Neuronal stem cell (in vitro differentiated cells): ENCODE results near the gene LAMA5.

Experiments
- DNase-seq: peaks from one replicate; pipeline ENCODE4 v3.0.0-alpha.2; 2013; ENCODE audit warnings: low spot score
- H2AFZ ChIP-seq: one replicate; pipeline ENCODE4 v1.6.1; 2013; ENCODE audit warnings: mild to moderate bottlenecking, low read length, inconsistent platforms
- H2AK5ac ChIP-seq: 2 replicates; pipeline ENCODE4 v1.6.1; 2013; ENCODE audit warnings: low read depth, mild to moderate bottlenecking, inconsistent platforms, low read length, moderate library complexity, mixed read lengths
- H2BK120ac ChIP-seq: 2 replicates; pipeline ENCODE4 v1.6.1; 2013; ENCODE audit warnings: low read depth, mild to moderate bottlenecking, inconsistent platforms, low read length, moderate library complexity, mixed read lengths
- H2BK12ac ChIP-seq: one replicate; pipeline ENCODE4 v1.6.1; 2013; ENCODE audit warnings: low read length, inconsistent platforms
- H2BK15ac ChIP-seq: 2 replicates; pipeline ENCODE4 v1.6.1; 2013; ENCODE audit warnings: mild to moderate bottlenecking, low read length, inconsistent platforms, mixed read lengths
- H2BK5ac ChIP-seq: one replicate; pipeline ENCODE4 v1.6.1; 2013; ENCODE audit warnings: inconsistent platforms, mild to moderate bottlenecking, low read length, moderate library complexity
- H3K14ac ChIP-seq: one replicate; pipeline ENCODE4 v1.6.1; 2013; ENCODE audit warnings: low read length, inconsistent platforms
- H3K18ac ChIP-seq: 2 replicates; pipeline ENCODE4 v1.6.1; 2013; ENCODE audit warnings: low read length, inconsistent platforms
- H3K23ac ChIP-seq: 2 replicates; pipeline ENCODE4 v1.6.1; 2013; ENCODE audit warnings: low read depth, mild to moderate bottlenecking, mixed read lengths, low read length, inconsistent platforms; ENCODE audit not compliant: poor library complexity
- H3K27ac ChIP-seq: replicated peaks from 3 replicates; pipeline ENCODE4 v1.5.1; 2013; ENCODE audit warnings: low read length, inconsistent platforms
- H3K27me3 ChIP-seq, 3 experiments: 2 replicates each; pipeline ENCODE4 v1.6.1; 2013; ENCODE audit warnings: low read length in 3 of 3, mild to moderate bottlenecking in 2 of 3, inconsistent platforms in 1 of 3, low read depth in 1 of 3, mixed read lengths in 1 of 3, moderate library complexity in 1 of 3; ENCODE audit not compliant: control insufficient read depth in 3 of 3, insufficient read depth in 3 of 3
- H3K36me3 ChIP-seq, 2 donors: replicated peaks in 1 of 2; 2 replicates each; pipeline ENCODE4 v1.6.1; 2013; ENCODE audit warnings: low read length in 2 of 2; ENCODE audit not compliant: control insufficient read depth in 2 of 2, insufficient read depth in 2 of 2
- H3K4ac ChIP-seq: 2 replicates; pipeline ENCODE4 v1.6.1; 2013; ENCODE audit warnings: inconsistent platforms, mild to moderate bottlenecking, low read length, moderate library complexity
- H3K4me1 ChIP-seq, 2 donors: 1 replicate in 1 of 2; 2 replicates in 1 of 2; pipeline ENCODE4 v1.6.1; 2013; ENCODE audit warnings: low read length in 2 of 2, low read depth in 1 of 2; ENCODE audit not compliant: control insufficient read depth in 2 of 2, insufficient read depth in 1 of 2
- H3K4me2 ChIP-seq: one replicate; pipeline ENCODE4 v1.6.1; 2013; ENCODE audit warnings: mild to moderate bottlenecking, low read length, inconsistent platforms; ENCODE audit not compliant: insufficient read depth, poor library complexity, severe bottlenecking
- H3K4me3 ChIP-seq, 2 donors: 2 replicates each; pipeline ENCODE4 v1.5.1; 2013; ENCODE audit warnings: low read length in 2 of 2, mild to moderate bottlenecking in 2 of 2, inconsistent platforms in 1 of 2, moderate library complexity in 1 of 2
- H3K79me1 ChIP-seq: one replicate; pipeline ENCODE4 v1.6.1; 2013; ENCODE audit warnings: low read depth, mild to moderate bottlenecking, inconsistent platforms, low read length, moderate library complexity
- H3K9ac ChIP-seq: one replicate; pipeline ENCODE4 v1.6.1; 2013; ENCODE audit warnings: mild to moderate bottlenecking, low read depth, low read length, inconsistent platforms; ENCODE audit not compliant: poor library complexity
- H3K9me3 ChIP-seq, 2 donors: replicated peaks in 1 of 2; 2 replicates each; pipeline versions ENCODE3 to v1.6.1; 2013; ENCODE audit warnings: low read length in 2 of 2, mild to moderate bottlenecking in 2 of 2, inconsistent platforms in 1 of 2, low read depth in 1 of 2, mixed read lengths in 1 of 2, moderate library complexity in 1 of 2; ENCODE audit not compliant: control insufficient read depth in 2 of 2, insufficient read depth in 1 of 2
- H4K8ac ChIP-seq: one replicate; pipeline ENCODE4 v1.6.1; 2013; ENCODE audit warnings: low read depth, mild to moderate bottlenecking, inconsistent platforms, low read length, moderate library complexity
- H4K91ac ChIP-seq: one replicate; pipeline ENCODE4 v1.6.1; 2013; ENCODE audit warnings: low read length, low read depth, mild to moderate bottlenecking, inconsistent platforms; ENCODE audit not compliant: poor library complexity
- WGBS, 2 donors: extraction: QIAGEN DNeasy Blood & Tissue Kit; methylation state at CpG; one replicate each; pipeline ENCODE4 v1.1.7; 2013; ENCODE audit warnings: missing lambda C conversion rate in 2 of 2, mixed read lengths in 1 of 2; ENCODE audit not compliant: insufficient read length in 2 of 2, insufficient replicate concordance in 1 of 2; ENCODE audit errors: extremely low coverage in 2 of 2; 5-methylcytosine and 5-hydroxymethylcytosine counted together

LAMA5 gene

DNA sequence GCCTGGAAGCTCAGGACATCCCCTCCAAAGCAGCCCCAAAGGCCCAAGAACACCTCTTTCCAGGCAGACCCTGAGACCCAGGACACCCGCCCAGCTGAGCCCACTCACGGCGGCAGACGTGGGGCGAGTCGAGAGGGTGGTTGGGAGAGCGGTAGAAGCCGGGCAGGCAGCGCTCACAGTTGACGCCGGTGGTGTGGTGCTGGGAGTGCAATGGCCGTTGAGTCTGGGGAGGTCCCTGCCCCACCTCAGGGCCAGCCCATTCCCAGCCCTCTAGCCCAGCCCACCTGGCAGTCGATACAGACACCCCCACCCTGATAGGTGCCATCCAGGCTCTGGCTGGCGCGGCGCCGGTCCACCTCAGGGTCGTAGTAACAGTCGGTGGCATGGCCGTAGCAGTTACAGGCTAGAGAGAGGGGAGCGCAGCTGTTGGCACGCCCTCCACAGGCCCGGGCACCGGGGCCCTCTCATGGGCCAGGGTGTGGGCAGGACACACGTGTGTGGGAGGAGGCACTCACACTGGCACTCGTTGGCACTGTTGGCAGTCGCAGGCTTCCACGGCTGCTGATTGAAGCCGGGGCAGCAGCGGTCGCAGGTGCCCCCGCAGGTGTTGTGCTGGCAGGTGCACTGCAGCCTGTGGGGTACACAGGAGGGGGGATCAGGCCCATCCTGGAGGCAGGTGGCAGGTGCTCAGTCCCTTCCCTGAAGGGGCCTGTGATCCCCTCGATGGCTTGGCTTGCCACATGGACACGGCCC is 20.5 kb downstream of the LAMA5 start:
- peaks cover 5% of the 10 kb centered on the region for H3K79me1 ChIP-seq
- H3K4ac ChIP-seq, result no peak overlapping the region
- H4K8ac ChIP-seq, result no peak overlapping the region
- H3K27ac ChIP-seq, result no peak overlapping the region
- no peak overlapping the region for H3K23ac ChIP-seq
- H3K4me2 ChIP-seq, result no peak overlapping the region
- H3K4me3 ChIP-seq, result no peak overlapping the region
- no peak for DNase-seq
- no peak overlapping the region for H2BK5ac ChIP-seq
- H2BK15ac ChIP-seq, result no peak overlapping the region
- H2AFZ ChIP-seq, result no peak overlapping the region
- no peak overlapping the region for H2BK12ac ChIP-seq
- peaks cover 33 to 50% of the 10 kb centered on the region in 2 donors for H3K36me3 ChIP-seq
- no peaks in the 10 kb centered on the region for H3K27me3 ChIP-seq
- WGBS, 2 donors, result no CpG with 5 or more reads among the region's 34 CpGs
- no peak overlapping the region for H3K14ac ChIP-seq
- H2BK120ac ChIP-seq, result peak overlapping the region; percentile 67
- H3K18ac ChIP-seq, result no peak overlapping the region
- no peak overlapping the region for H2AK5ac ChIP-seq
- peaks cover 3 to 6% of the 10 kb centered on the region in 2 donors for H3K9me3 ChIP-seq
- no peak overlapping the region for H4K91ac ChIP-seq
- no peaks in the 10 kb centered on the region for H3K4me1 ChIP-seq
- peak overlapping the region; percentile 12 for H3K9ac ChIP-seq

DNA sequence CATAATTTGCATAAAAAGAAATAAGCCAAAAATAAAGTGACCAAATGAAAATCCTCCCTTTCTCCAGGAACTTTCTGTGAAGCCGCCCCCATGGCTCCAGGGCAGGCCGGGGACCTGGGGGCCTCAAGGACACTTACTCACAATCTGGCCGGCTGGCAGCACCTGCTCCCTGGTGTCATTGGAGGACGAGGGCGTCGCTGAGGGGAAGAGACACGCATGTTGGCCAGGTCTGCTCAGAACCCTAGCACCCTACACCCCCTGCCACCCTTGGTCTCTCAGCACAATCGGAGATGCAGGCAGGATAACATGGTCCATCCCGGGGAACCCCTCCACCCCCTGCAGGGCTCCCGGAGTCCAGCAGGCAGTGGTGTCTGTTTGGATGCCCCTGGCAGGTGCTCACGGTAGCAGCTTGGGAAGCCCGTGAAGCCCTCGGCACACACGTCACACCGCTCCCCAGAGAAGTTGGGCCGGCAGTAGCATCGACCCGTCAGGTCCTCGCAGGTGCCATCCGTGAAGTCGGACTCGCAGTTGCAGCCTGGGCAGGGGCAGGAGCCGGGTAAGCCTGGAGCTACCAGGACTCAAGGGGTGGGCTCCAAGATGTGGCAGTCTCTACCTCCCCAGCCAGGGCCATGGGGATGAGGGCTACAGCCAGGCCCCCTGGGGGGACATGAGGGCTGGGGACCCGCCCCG is 21.3 kb downstream of the LAMA5 start:
- H2AK5ac ChIP-seq, result peak overlapping the region; percentile 37
- no CpG with 5 or more reads among the region's 25 CpGs for WGBS, 2 donors
- H2AFZ ChIP-seq, result no peak overlapping the region
- peak overlapping the region; percentile 17 for H4K8ac ChIP-seq
- H3K4me3 ChIP-seq, result no peak overlapping the region
- H2BK5ac ChIP-seq, result no peak overlapping the region
- H3K23ac ChIP-seq, result no peak overlapping the region
- no peak for DNase-seq
- no peak overlapping the region for H2BK120ac ChIP-seq
- no peaks in the 10 kb centered on the region for H3K4me1 ChIP-seq
- no peak overlapping the region for H3K18ac ChIP-seq
- no peak overlapping the region for H2BK12ac ChIP-seq
- peaks cover 3 to 6% of the 10 kb centered on the region in 2 donors for H3K9me3 ChIP-seq
- no peak overlapping the region for H2BK15ac ChIP-seq
- H3K9ac ChIP-seq, result peak overlapping the region; percentile 60
- peaks cover 32 to 48% of the 10 kb centered on the region in 2 donors for H3K36me3 ChIP-seq
- H3K27ac ChIP-seq, result no peak overlapping the region
- H3K79me1 ChIP-seq, result peaks cover 3% of the 10 kb centered on the region
- H3K4ac ChIP-seq, result no peak overlapping the region
- no peaks in the 10 kb centered on the region for H3K27me3 ChIP-seq
- H3K4me2 ChIP-seq, result no peak overlapping the region
- no peak overlapping the region for H3K14ac ChIP-seq
- no peak overlapping the region for H4K91ac ChIP-seq

DNA sequence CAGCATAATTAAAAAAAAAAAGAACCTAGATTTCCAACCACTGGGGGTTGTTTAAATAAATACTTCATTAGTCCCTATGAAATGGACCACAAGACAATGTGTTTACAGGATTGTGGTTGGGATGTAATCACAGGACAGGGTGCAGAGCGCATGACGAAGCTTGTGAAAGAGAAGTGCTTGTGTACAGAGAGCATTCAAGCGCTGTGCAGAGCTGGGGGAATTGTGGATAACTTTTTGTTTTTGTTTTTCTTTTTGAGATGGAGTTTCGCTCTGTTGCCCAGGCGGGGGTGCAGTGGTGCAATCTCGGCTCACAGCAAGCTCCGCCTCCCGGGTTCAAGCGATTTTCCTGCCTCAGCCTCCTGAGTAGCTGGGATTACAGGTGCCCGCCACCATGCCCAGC is 22.3 kb downstream of the LAMA5 start:
- no peak overlapping the region for H4K8ac ChIP-seq
- H3K4me2 ChIP-seq, result no peak overlapping the region
- no peaks in the 10 kb centered on the region for H3K4me1 ChIP-seq
- H2BK120ac ChIP-seq, result no peak overlapping the region
- peaks cover 1% of the 10 kb centered on the region for H3K79me1 ChIP-seq
- H3K36me3 ChIP-seq, result peaks cover 26 to 47% of the 10 kb centered on the region in 2 donors
- H3K27me3 ChIP-seq, result no peaks in the 10 kb centered on the region
- no peak overlapping the region for H3K9ac ChIP-seq
- peaks cover 2 to 3% of the 10 kb centered on the region in 2 donors for H3K9me3 ChIP-seq
- H2BK12ac ChIP-seq, result no peak overlapping the region
- no peak overlapping the region for H3K27ac ChIP-seq
- DNase-seq, result no peak
- H3K4ac ChIP-seq, result no peak overlapping the region
- no peak overlapping the region for H3K14ac ChIP-seq
- no peak overlapping the region for H4K91ac ChIP-seq
- H2AFZ ChIP-seq, result no peak overlapping the region
- no peak overlapping the region for H2BK15ac ChIP-seq
- no peak overlapping the region for H2AK5ac ChIP-seq
- H2BK5ac ChIP-seq, result no peak overlapping the region
- no peak overlapping the region for H3K18ac ChIP-seq
- no peak overlapping the region for H3K4me3 ChIP-seq
- H3K23ac ChIP-seq, result no peak overlapping the region
- no CpG with 5 or more reads among the region's 10 CpGs for WGBS, 2 donors

DNA sequence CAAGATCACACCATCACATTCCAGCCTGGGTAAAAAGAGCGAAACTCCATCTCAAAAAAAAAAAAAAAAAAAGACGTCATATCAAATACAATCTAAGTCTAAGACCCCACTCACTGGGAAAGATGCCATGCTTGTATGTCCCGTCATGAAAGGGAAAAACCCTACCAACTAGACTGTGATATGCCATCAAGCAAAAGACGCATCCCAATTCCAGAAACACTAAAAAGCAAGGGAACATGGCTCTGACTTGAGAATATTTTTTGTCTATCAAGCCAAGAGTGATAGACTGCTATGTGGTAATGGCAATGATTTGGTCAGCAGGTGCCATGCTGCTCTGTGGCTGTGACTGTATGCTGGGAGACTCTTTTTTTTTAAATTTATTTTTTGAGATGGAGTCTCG is 23.0 kb downstream of the LAMA5 start:
- no peaks in the 10 kb centered on the region for H3K27me3 ChIP-seq
- no CpG with 5 or more reads among the region's 5 CpGs for WGBS, 2 donors
- H3K4me3 ChIP-seq, result no peak overlapping the region
- H2BK15ac ChIP-seq, result no peak overlapping the region
- H3K23ac ChIP-seq, result no peak overlapping the region
- H3K79me1 ChIP-seq, result peaks cover 1% of the 10 kb centered on the region
- no peak overlapping the region for H2AK5ac ChIP-seq
- H3K4ac ChIP-seq, result no peak overlapping the region
- H2BK12ac ChIP-seq, result no peak overlapping the region
- no peaks in the 10 kb centered on the region for H3K9me3 ChIP-seq
- H3K4me2 ChIP-seq, result no peak overlapping the region
- no peak overlapping the region for H3K27ac ChIP-seq
- H3K18ac ChIP-seq, result no peak overlapping the region
- H3K14ac ChIP-seq, result no peak overlapping the region
- no peak overlapping the region for H4K8ac ChIP-seq
- no peak overlapping the region for H4K91ac ChIP-seq
- H3K9ac ChIP-seq, result no peak overlapping the region
- H3K36me3 ChIP-seq, result peaks cover 25 to 52% of the 10 kb centered on the region in 2 donors
- H3K4me1 ChIP-seq, result no peaks in the 10 kb centered on the region
- H2BK120ac ChIP-seq, result no peak overlapping the region
- no peak overlapping the region for H2AFZ ChIP-seq
- DNase-seq, result no peak
- no peak overlapping the region for H2BK5ac ChIP-seq
